IMR-90 (cell line): ENCODE data around the gene RNASE1. TPM values are rescaled to one million over a fixed set of nuclear protein-coding genes. Genes with fewer than 3 reads are reported as not detected.

Source experiments
- ATAC-seq: fragments of 200-7000 bp; cut with Tn5 transposase; 2 replicates; pipeline ENCODE4 v1.9.1; 2020; ENCODE audit warnings: low read depth, mild to moderate bottlenecking, moderate library complexity
- BruUV-seq: library from RNA; stranded (reverse); fragments of 400-500 nt; replicated peaks from 2 replicates; lab custom pipeline; 2021; lab: Mats Ljungman, UMichigan
- CTCF ChIA-PET: fragments of 300-600 bp; formaldehyde crosslinking; extraction: SDS; loops from one replicate; lab custom pipeline; 2021; ENCODE audit warnings: antibody characterized with exemption; lab: Yijun Ruan, JAX
- POLR2A ChIA-PET: fragments of 300-600 bp; sonication (Branson Sonifier 250); formaldehyde crosslinking; loops from one replicate; lab custom pipeline; 2022; ENCODE audit warnings: antibody characterized with exemption; ENCODE audit not compliant: unreplicated experiment; lab: Charles Lee
- DNase-seq: peaks from one replicate; pipeline ENCODE4 v3.0.0; 2013
- H2AFZ ChIP-seq: replicated peaks from 2 replicates; pipeline ENCODE3; 2013; ENCODE audit warnings: low read length, mild to moderate bottlenecking; ENCODE audit not compliant: poor library complexity
- H2AK5ac ChIP-seq: 2 replicates; pipeline ENCODE4 v1.6.1; 2013; ENCODE audit warnings: low read depth, low read length, inconsistent platforms
- H2AK9ac ChIP-seq: replicated peaks from 2 replicates; pipeline ENCODE3; 2013; ENCODE audit warnings: mild to moderate bottlenecking, low read depth, low read length, moderate library complexity; ENCODE audit not compliant: poor library complexity
- H2BK120ac ChIP-seq: 2 replicates; pipeline ENCODE4 v1.6.1; 2013; ENCODE audit warnings: low read depth, low read length, inconsistent platforms
- H2BK15ac ChIP-seq: 3 replicates; pipeline ENCODE4 v1.6.1; 2013; ENCODE audit warnings: low read depth, low read length, inconsistent platforms
- H2BK20ac ChIP-seq: 2 replicates; pipeline ENCODE4 v1.6.1; 2013; ENCODE audit warnings: low read depth, mild to moderate bottlenecking, inconsistent platforms, low read length, moderate library complexity
- H2BK5ac ChIP-seq: 2 replicates; pipeline ENCODE4 v1.6.1; 2013; ENCODE audit warnings: mild to moderate bottlenecking, low read depth, low read length, inconsistent platforms; ENCODE audit not compliant: poor library complexity, severe bottlenecking
- H3K14ac ChIP-seq: replicated peaks from 2 replicates; pipeline ENCODE4 v1.6.1; 2013; ENCODE audit warnings: low read depth, low read length, inconsistent platforms
- H3K18ac ChIP-seq: 2 replicates; pipeline ENCODE4 v1.6.1; 2013; ENCODE audit warnings: low read depth, low read length, control low read depth
- H3K23ac ChIP-seq: 2 replicates; pipeline ENCODE4 v1.6.1; 2013; ENCODE audit warnings: low read depth, low read length, inconsistent platforms
- H3K27ac ChIP-seq: 2 replicates; pipeline ENCODE4 v1.5.1; 2013; ENCODE audit warnings: mild to moderate bottlenecking, control low read depth, low read length; ENCODE audit not compliant: insufficient read depth
- H3K27me3 ChIP-seq: 2 replicates; pipeline ENCODE4 v1.6.1; 2013; ENCODE audit warnings: low read length; ENCODE audit not compliant: control insufficient read depth, insufficient read depth
- H3K36me3 ChIP-seq: 2 replicates; pipeline ENCODE4 v1.6.1; 2013; ENCODE audit warnings: low read length, mixed read lengths; ENCODE audit not compliant: control insufficient read depth, insufficient read depth
- H3K4ac ChIP-seq: 2 replicates; pipeline ENCODE4 v1.6.1; 2013; ENCODE audit warnings: low read depth, low read length, inconsistent platforms
- H3K4me1 ChIP-seq: 2 replicates; pipeline ENCODE4 v1.6.1; 2013; ENCODE audit warnings: low read length, mixed read lengths; ENCODE audit not compliant: control insufficient read depth, insufficient read depth
- H3K4me2 ChIP-seq: 2 replicates; pipeline ENCODE4 v1.6.1; 2013; ENCODE audit warnings: low read depth, mild to moderate bottlenecking, control low read depth, low read length, moderate library complexity
- H3K4me3 ChIP-seq: 2 replicates; pipeline ENCODE4 v1.5.1; 2013; ENCODE audit warnings: low read depth, mild to moderate bottlenecking, control low read depth, low read length, moderate library complexity; ENCODE audit not compliant: insufficient read depth
- H3K56ac ChIP-seq: 2 replicates; pipeline ENCODE4 v1.6.1; 2013; ENCODE audit warnings: low read length, inconsistent platforms; ENCODE audit not compliant: insufficient read depth; ENCODE audit errors: extremely low read depth
- H3K79me1 ChIP-seq, 2 experiments: 2 replicates each; pipeline ENCODE4 v1.6.1; 2013; ENCODE audit warnings: low read length in 2 of 2, inconsistent platforms in 1 of 2, low read depth in 1 of 2
- H3K9ac ChIP-seq: 2 replicates; pipeline ENCODE4 v1.6.1; 2013; ENCODE audit warnings: low read depth, low read length, control low read depth
- H3K9me1 ChIP-seq: 2 replicates; pipeline ENCODE4 v1.6.1; 2013; ENCODE audit warnings: low read length, inconsistent platforms; ENCODE audit not compliant: insufficient read depth
- H3K9me3 ChIP-seq: 2 replicates; pipeline ENCODE4 v1.6.1; 2013; ENCODE audit warnings: low read length; ENCODE audit not compliant: control insufficient read depth, insufficient read depth
- H4K20me1 ChIP-seq: 2 replicates; pipeline ENCODE4 v1.6.1; 2013; ENCODE audit warnings: low read length, inconsistent platforms; ENCODE audit not compliant: insufficient read depth
- H4K5ac ChIP-seq: 2 replicates; pipeline ENCODE4 v1.6.1; 2013; ENCODE audit warnings: mild to moderate bottlenecking, low read depth, low read length, control low read depth
- H4K8ac ChIP-seq, 2 experiments: 2 replicates each; pipeline ENCODE4 v1.6.1; 2013; ENCODE audit warnings: low read depth in 2 of 2, low read length in 2 of 2, control low read depth in 1 of 2, inconsistent platforms in 1 of 2
- H4K91ac ChIP-seq: 2 replicates; pipeline ENCODE4 v1.6.1; 2013; ENCODE audit warnings: low read depth, low read length, inconsistent platforms; ENCODE audit not compliant: insufficient read depth
- MAZ ChIP-seq: IDR thresholded peaks from 2 replicates; pipeline ENCODE4 v1.6.1; 2012; ENCODE audit warnings: low read depth, mild to moderate bottlenecking, low read length, improper control_type of control experiment, moderate library complexity, borderline replicate concordance
- RCOR1 ChIP-seq: IDR thresholded peaks from 2 replicates; pipeline ENCODE4 v1.6.1; 2012; ENCODE audit warnings: mild to moderate bottlenecking, low read length, improper control_type of control experiment; ENCODE audit not compliant: insufficient replicate concordance
- WGBS, 2 experiments: methylation state at CpG; one replicate each; pipeline versions ENCODE4 v1.1.5 to v1.1.7; 2013; ENCODE audit warnings: missing lambda C conversion rate in 2 of 2; ENCODE audit not compliant: insufficient read length in 1 of 2; ENCODE audit errors: extremely low coverage in 2 of 2; 5-methylcytosine and 5-hydroxymethylcytosine counted together
- dilution Hi-C: fragments of 300-500 bp; cut with HindIII; formaldehyde crosslinking; loops from one replicate; pipeline ENCODE4 v1.14.3; 2018; ENCODE audit warnings: low sequenced_read_pairs; ENCODE audit not compliant: unreplicated experiment
- in situ Hi-C: fragments of 300-500 bp; cut with MboI; formaldehyde crosslinking; loops from 3 replicates; pipeline ENCODE4 v1.14.3; 2019; ENCODE audit warnings: low sequenced_read_pairs, inconsistent platforms, mixed read lengths
- intact Hi-C: fragments of 100-400 bp; cut with micrococcal nuclease; formaldehyde crosslinking; loops from 2 replicates; pipeline ENCODE4 v1.10.0; 2022
- polyA plus RNA-seq, 3 experiments: library from polyadenylated mRNA; depleted of rRNA; stranded (reverse); fragments of >200 nt; gene quantifications; 2 replicates each; pipeline ENCODE4 v1.2.3, GENCODE V29; 2012; ENCODE audit warnings: low replicate concordance in 1 of 3
- total RNA-seq: library from RNA; depleted of rRNA; stranded (reverse); fragments of >200 nt; gene quantifications from 2 replicates; pipeline ENCODE4 v1.2.3, GENCODE V29; 2012

RNASE1 gene
- total and polyA plus RNA-seq, 2 of the 4 experiments (the other 2 are of a cell fraction): not detected

- no CpG with 5 or more reads among the region's 3 CpGs for WGBS, 2 experiments
- dilution Hi-C loops: no loop called here
Observed at GRCh38 chr14:20808162-20808483, 5.5 kb upstream of the RNASE1 start.

More at GRCh38 chr14:20808162-20808483, 5.5 kb upstream of the RNASE1 start:
- H3K36me3 ChIP-seq: no peaks in the 10 kb centered on the region
- H2AFZ ChIP-seq: no peak overlapping the region
- no peak overlapping the region for H3K18ac ChIP-seq
- H3K14ac ChIP-seq: no peak overlapping the region
- DNase-seq (no peak), ATAC-seq (no peak)
- no peaks in the 10 kb centered on the region for H3K4me1 ChIP-seq
- no peak overlapping the region for H2BK5ac ChIP-seq
- no peak overlapping the region for H4K8ac ChIP-seq
- H2AK9ac ChIP-seq: no peak overlapping the region
- H3K27ac ChIP-seq: no peak overlapping the region
- no peaks in the 10 kb centered on the region for H3K27me3 ChIP-seq
- H2BK15ac ChIP-seq: no peak overlapping the region
- no peaks in the 10 kb centered on the region for H3K9me1 ChIP-seq
- in situ Hi-C loops: no loop called here
- no peak overlapping the region for H3K23ac ChIP-seq
- intact Hi-C loops: no loop called here
- no peak overlapping the region for H3K9ac ChIP-seq
- H2BK120ac ChIP-seq: no peak overlapping the region
- no peaks in the 10 kb centered on the region for H3K79me1 ChIP-seq
- no TSS peak for BruUV-seq
- H2AK5ac ChIP-seq: no peak overlapping the region
- no peak overlapping the region for H3K56ac ChIP-seq
- no peak overlapping the region for H4K91ac ChIP-seq
- ChIA-PET POLR2A (no interaction called here), CTCF (no interaction called here)
- H4K20me1 ChIP-seq: no peaks in the 10 kb centered on the region
- H3K4me3 ChIP-seq: no peak overlapping the region
- no peak overlapping the region for H3K4me2 ChIP-seq
- no peaks in the 10 kb centered on the region for H3K9me3 ChIP-seq
- no peak overlapping the region for H4K5ac ChIP-seq
- H2BK20ac ChIP-seq: no peak overlapping the region
- TF ChIP-seq RCOR1: no peak
- no peak for TF ChIP-seq MAZ
- no peak overlapping the region for H3K4ac ChIP-seq
